Hepatocyte (in vitro differentiated cells): ENCODE data around the gene ZNF598. TPM values are rescaled to one million over a fixed set of nuclear protein-coding genes. Genes with fewer than 3 reads are reported as not detected.
A peak's percentile ranks its signal among the peaks of the same experiment; 100 is the strongest.

Experiments
- DNase-seq: peaks from one replicate; pipeline ENCODE4 v3.0.0-alpha.2; 2016; ENCODE audit warnings: low spot score
- H2AFZ ChIP-seq: fragments of 200-600 bp; sonication (generic); 2 replicates; pipeline ENCODE4 v1.6.0; 2016; ENCODE audit warnings: antibody characterized with exemption, mild to moderate bottlenecking
- H3K27ac ChIP-seq: fragments of 200-600 bp; sonication (generic); 2 replicates; pipeline ENCODE4 v1.5.1; 2016; ENCODE audit warnings: mild to moderate bottlenecking
- H3K27me3 ChIP-seq: fragments of 200-600 bp; sonication (generic); 2 replicates; pipeline ENCODE4 v1.6.1; 2016
- H3K36me3 ChIP-seq: fragments of 200-600 bp; sonication (generic); replicated peaks from 2 replicates; pipeline ENCODE4 v1.5.1; 2016; ENCODE audit warnings: low read depth; ENCODE audit not compliant: insufficient read depth
- H3K4me1 ChIP-seq: fragments of 200-600 bp; sonication (generic); 2 replicates; pipeline ENCODE4 v1.5.1; 2016; ENCODE audit warnings: mild to moderate bottlenecking, moderate library complexity; ENCODE audit not compliant: insufficient read depth
- H3K4me2 ChIP-seq: fragments of 200-600 bp; sonication (generic); 2 replicates; pipeline ENCODE4 v1.6.0; 2016
- H3K4me3 ChIP-seq: fragments of 200-600 bp; sonication (generic); 2 replicates; pipeline ENCODE4 v1.5.1; 2016; ENCODE audit warnings: mild to moderate bottlenecking
- H3K79me2 ChIP-seq: fragments of 200-600 bp; sonication (generic); 2 replicates; pipeline ENCODE4 v1.6.0; 2017; ENCODE audit warnings: mild to moderate bottlenecking
- H3K9me2 ChIP-seq: fragments of 200-600 bp; sonication (generic); replicated peaks from 2 replicates; pipeline ENCODE4 v1.6.0; 2017; ENCODE audit warnings: mild to moderate bottlenecking; ENCODE audit not compliant: insufficient read depth
- H3K9me3 ChIP-seq: fragments of 200-600 bp; sonication (generic); 2 replicates; pipeline ENCODE4 v1.5.1; 2016; ENCODE audit warnings: low read depth, mild to moderate bottlenecking
- H4K20me1 ChIP-seq: fragments of 200-600 bp; sonication (generic); 2 replicates; pipeline ENCODE4 v1.6.0; 2016; ENCODE audit warnings: mild to moderate bottlenecking; ENCODE audit not compliant: insufficient read depth, poor library complexity, severe bottlenecking
- CTCF ChIP-seq: fragments of 200-600 bp; sonication (generic); IDR thresholded peaks from 2 replicates; pipeline ENCODE4 v1.5.1; 2016; ENCODE audit warnings: antibody characterized with exemption, mild to moderate bottlenecking; ENCODE audit not compliant: poor library complexity
- EZH2 ChIP-seq: fragments of 200-600 bp; sonication (generic); IDR thresholded peaks from 2 replicates; pipeline ENCODE4 v1.6.1; 2016; ENCODE audit warnings: antibody characterized with exemption, mild to moderate bottlenecking, borderline replicate concordance
- EZH2phosphoT487 ChIP-seq: fragments of 200-600 bp; sonication (generic); IDR thresholded peaks from one replicate; pipeline ENCODE4 v1.6.1; 2018; ENCODE audit warnings: antibody characterized with exemption, mild to moderate bottlenecking, low read depth, moderate library complexity; ENCODE audit not compliant: unreplicated experiment, severe bottlenecking
- WGBS: methylation state at CpG from one replicate; pipeline ENCODE4 v1.1.6; 2016; ENCODE audit warnings: low lambda C conversion rate; ENCODE audit errors: missing lambda C conversion rate; 5-methylcytosine and 5-hydroxymethylcytosine counted together
- polyA plus RNA-seq: library from polyadenylated mRNA; unstranded; fragments of >200 nt; fragmentation: Nextera tagmentation; extraction: Ambion mirVana; gene quantifications from 2 replicates; pipeline ENCODE4 v1.2.1, GENCODE V29; 2016
- total RNA-seq: library from RNA; depleted of rRNA; stranded (reverse); fragments of >200 nt; gene quantifications from 2 replicates; pipeline ENCODE4 v1.2.3, GENCODE V29; 2014

Gene ZNF598
- total and polyA plus RNA-seq, 2 experiments from 2014 or later: 22.8 to 29.5 TPM

GRCh38 chr16:2039274-2040031, 29.8 kb upstream of the ZNF598 start:
- peak; percentile 95 for DNase-seq
- H4K20me1 ChIP-seq: no peaks in the 10 kb centered on the region
- H2AFZ ChIP-seq: no peak overlapping the region
- H3K27ac ChIP-seq: peak overlapping the region; percentile 94
- 28% methylated on average over 28 of the region's 29 CpGs for WGBS
- H3K36me3 ChIP-seq: no peaks in the 10 kb centered on the region
- H3K4me3 ChIP-seq: no peak overlapping the region
- peak overlapping the region; percentile 58 for H3K4me2 ChIP-seq
- H3K9me3 ChIP-seq: no peaks in the 10 kb centered on the region
- H3K27me3 ChIP-seq: no peaks in the 10 kb centered on the region
- TF ChIP-seq EZH2phosphoT487: no peak
- no peak for TF ChIP-seq EZH2
- TF ChIP-seq CTCF: no peak
- H3K9me2 ChIP-seq: no peaks in the 10 kb centered on the region
- H3K4me1 ChIP-seq: peaks cover 67% of the 10 kb centered on the region
- H3K79me2 ChIP-seq: peaks cover 5% of the 10 kb centered on the region

DNA sequence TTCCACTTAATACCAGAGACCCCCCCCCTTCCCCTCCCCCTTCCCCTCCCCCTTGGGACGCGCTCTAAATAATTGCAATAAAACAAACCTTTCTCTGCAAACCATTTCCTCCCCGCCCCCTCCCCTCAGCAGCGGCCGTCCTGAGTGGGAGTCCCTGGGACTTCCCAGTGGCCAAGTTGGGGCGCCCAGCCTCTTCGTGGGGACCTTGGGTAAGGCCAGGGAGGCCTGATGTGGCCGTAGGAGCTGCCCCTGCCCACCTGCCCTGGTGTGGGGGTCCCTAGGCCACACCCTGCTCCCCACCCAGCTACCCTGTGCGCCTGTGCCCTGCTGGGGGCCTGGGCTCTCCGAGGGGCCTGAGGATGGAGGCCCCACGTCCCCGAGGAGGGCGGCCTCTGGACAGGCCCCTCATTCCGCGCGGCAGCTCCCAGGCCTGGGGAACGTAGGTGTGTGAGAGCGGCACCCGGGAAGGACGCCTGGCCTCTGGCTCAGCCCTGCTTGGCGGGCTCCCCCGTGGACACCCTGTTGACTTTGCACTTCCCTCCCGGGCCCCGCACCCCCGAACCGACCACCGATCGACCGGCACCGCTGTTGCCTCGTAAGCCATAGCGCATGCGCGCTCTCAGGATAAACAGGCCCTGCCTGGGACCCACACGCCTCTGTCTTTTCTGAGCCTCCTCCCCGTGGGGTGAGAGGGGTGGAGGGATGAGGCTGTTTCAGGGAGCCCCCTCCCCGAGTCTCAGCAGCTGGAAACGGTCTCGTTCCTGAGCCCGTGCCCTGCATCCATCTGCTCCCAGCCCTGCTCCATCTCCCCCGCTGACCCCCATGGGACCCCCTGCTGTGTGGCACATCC, 29.0 kb upstream of the ZNF598 start:
- Histone ChIP-seq H4K20me1 (no peaks in the 10 kb centered on the region), H3K9me3 (no peaks in the 10 kb centered on the region), H3K36me3 (no peaks in the 10 kb centered on the region), H3K9me2 (no peaks in the 10 kb centered on the region), H3K79me2 (peaks cover 5% of the 10 kb centered on the region), H3K27ac (peak overlapping the region; percentile 94), H3K4me2 (peak overlapping the region; percentile 58), H2AFZ (no peak overlapping the region), H3K4me3 (no peak overlapping the region), H3K27me3 (no peaks in the 10 kb centered on the region), H3K4me1 (peaks cover 72% of the 10 kb centered on the region)
- WGBS: 49% methylated on average over 23 of the region's 41 CpGs
- no peak for TF ChIP-seq EZH2phosphoT487
- TF ChIP-seq EZH2: no peak
- no peak for TF ChIP-seq CTCF
- DNase-seq: peak; percentile 69

DNA sequence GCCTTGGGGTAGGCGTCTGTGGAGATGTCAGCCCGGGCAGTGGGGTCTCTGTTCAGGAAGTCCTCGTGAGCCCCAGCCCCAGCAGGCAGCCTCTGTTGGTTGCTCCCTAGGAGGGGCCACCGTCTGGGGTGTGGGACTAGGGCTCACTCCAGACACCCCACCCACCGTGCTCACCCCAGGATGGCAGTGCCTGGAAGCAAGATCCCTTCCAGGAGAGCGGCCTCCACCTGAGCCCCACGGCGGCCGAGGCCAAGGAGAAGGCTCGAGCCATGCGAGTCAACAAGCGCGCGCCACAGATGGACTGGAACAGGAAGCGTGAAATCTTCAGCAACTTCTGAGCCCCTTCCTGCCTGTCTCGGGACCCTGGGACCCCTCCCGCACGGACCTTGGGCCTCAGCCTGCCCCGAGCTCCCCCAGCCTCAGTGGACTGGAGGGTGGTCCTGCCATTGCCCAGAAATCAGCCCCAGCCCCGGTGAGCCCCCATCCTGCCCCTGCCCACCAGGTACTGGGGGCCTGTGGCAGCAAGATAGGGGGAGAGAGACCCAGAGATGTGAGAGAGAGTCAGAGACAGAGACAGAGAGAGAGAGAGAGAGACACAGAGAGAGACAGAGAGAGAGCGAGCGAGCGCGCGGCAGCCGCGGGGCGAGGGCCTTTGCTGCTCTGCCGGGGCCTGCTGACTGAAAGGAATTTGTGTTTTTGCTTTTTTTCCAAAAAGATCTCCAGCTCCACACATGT, 28.2 kb upstream of the ZNF598 start:
- Histone ChIP-seq H3K27ac (peak overlapping the region; percentile 100), H2AFZ (no peak overlapping the region), H3K4me2 (peak overlapping the region; percentile 64), H3K27me3 (no peaks in the 10 kb centered on the region), H3K9me3 (no peaks in the 10 kb centered on the region), H3K4me1 (peaks cover 79% of the 10 kb centered on the region), H4K20me1 (no peaks in the 10 kb centered on the region), H3K36me3 (no peaks in the 10 kb centered on the region), H3K79me2 (peaks cover 5% of the 10 kb centered on the region), H3K9me2 (no peaks in the 10 kb centered on the region), H3K4me3 (no peak overlapping the region)
- TF ChIP-seq CTCF (no peak), EZH2 (no peak), EZH2phosphoT487 (no peak)
- no peak for DNase-seq
- WGBS: 59% methylated on average over 28 of the region's 29 CpGs
